MM.1S (cell line): ENCODE measurements around the gene DNAJB6.

Source experiments
- DNase-seq: peaks from one replicate; pipeline ENCODE4 v3.0.0-alpha.2; 2015
- H2AFZ ChIP-seq: fragments of 300-600 bp; sonication (generic); 2 replicates; pipeline ENCODE4 v1.6.0; 2016; ENCODE audit warnings: antibody characterized with exemption, low read length
- H3F3A ChIP-seq: fragments of 300-600 bp; sonication (generic); 2 replicates; pipeline ENCODE4 v1.6.1; 2016; ENCODE audit warnings: mild to moderate bottlenecking, antibody characterized with exemption, low read length, moderate library complexity, mixed read lengths; ENCODE audit not compliant: insufficient read depth
- H3K27ac ChIP-seq: fragments of 300-600 bp; sonication (generic); 2 replicates; pipeline ENCODE4 v1.5.1; 2016; ENCODE audit warnings: mild to moderate bottlenecking, low read length
- H3K27me3 ChIP-seq: fragments of 300-600 bp; sonication (generic); replicated peaks from 2 replicates; pipeline ENCODE4 v1.6.0; 2016; ENCODE audit warnings: low read length; ENCODE audit not compliant: insufficient read depth
- H3K36me3 ChIP-seq: fragments of 300-600 bp; sonication (generic); replicated peaks from 2 replicates; pipeline ENCODE4 v1.6.1; 2016; ENCODE audit warnings: mild to moderate bottlenecking, low read length, mixed read lengths; ENCODE audit not compliant: insufficient read depth
- H3K4me1 ChIP-seq: fragments of 300-600 bp; sonication (generic); 2 replicates; pipeline ENCODE4 v1.6.1; 2016; ENCODE audit warnings: low read length, mixed read lengths
- H3K4me2 ChIP-seq: fragments of 300-600 bp; sonication (generic); 2 replicates; pipeline ENCODE4 v1.6.0; 2016; ENCODE audit warnings: low read depth, low read length
- H3K4me3 ChIP-seq: fragments of 300-600 bp; sonication (generic); 2 replicates; pipeline ENCODE4 v1.5.1; 2016; ENCODE audit warnings: low read length, mixed read lengths
- H3K79me2 ChIP-seq: fragments of 300-600 bp; sonication (generic); 2 replicates; pipeline ENCODE4 v1.6.1; 2016; ENCODE audit warnings: mixed run types, low read length, mixed read lengths
- H3K9ac ChIP-seq: fragments of 300-600 bp; sonication (generic); 2 replicates; pipeline ENCODE4 v1.6.1; 2016; ENCODE audit warnings: low read length, mixed read lengths
- H3K9me2 ChIP-seq: fragments of 300-600 bp; sonication (generic); replicated peaks from 2 replicates; pipeline ENCODE4 v1.6.1; 2016; ENCODE audit warnings: mild to moderate bottlenecking, low read length, mixed read lengths; ENCODE audit not compliant: insufficient read depth
- H3K9me3 ChIP-seq: fragments of 300-600 bp; sonication (generic); replicated peaks from 2 replicates; pipeline ENCODE4 v1.6.1; 2016; ENCODE audit warnings: mild to moderate bottlenecking, low read length, mixed read lengths; ENCODE audit not compliant: insufficient read depth
- H4K20me1 ChIP-seq: fragments of 300-600 bp; sonication (generic); 2 replicates; pipeline ENCODE4 v1.6.1; 2016; ENCODE audit warnings: mild to moderate bottlenecking, low read length, moderate library complexity, mixed read lengths; ENCODE audit not compliant: insufficient read depth
- EZH2 ChIP-seq: fragments of 300-600 bp; sonication (generic); optimal IDR thresholded peaks from 2 replicates; pipeline ENCODE3; 2017; ENCODE audit warnings: low read depth, mild to moderate bottlenecking, antibody characterized with exemption, low read length, mixed read lengths
- EZH2phosphoT487 ChIP-seq: fragments of 300-600 bp; sonication (generic); IDR thresholded peaks from 2 replicates; pipeline ENCODE4 v1.6.1; 2018; ENCODE audit warnings: antibody characterized with exemption, low read length
- TF ChIP-seq, protein P1 (sequence below): fragments of 300-600 bp; sonication (generic); IDR thresholded peaks from 2 replicates; pipeline ENCODE4 v1.5.1; 2016; ENCODE audit warnings: antibody characterized with exemption, low read length, mixed read lengths

Gene DNAJB6

DNA sequence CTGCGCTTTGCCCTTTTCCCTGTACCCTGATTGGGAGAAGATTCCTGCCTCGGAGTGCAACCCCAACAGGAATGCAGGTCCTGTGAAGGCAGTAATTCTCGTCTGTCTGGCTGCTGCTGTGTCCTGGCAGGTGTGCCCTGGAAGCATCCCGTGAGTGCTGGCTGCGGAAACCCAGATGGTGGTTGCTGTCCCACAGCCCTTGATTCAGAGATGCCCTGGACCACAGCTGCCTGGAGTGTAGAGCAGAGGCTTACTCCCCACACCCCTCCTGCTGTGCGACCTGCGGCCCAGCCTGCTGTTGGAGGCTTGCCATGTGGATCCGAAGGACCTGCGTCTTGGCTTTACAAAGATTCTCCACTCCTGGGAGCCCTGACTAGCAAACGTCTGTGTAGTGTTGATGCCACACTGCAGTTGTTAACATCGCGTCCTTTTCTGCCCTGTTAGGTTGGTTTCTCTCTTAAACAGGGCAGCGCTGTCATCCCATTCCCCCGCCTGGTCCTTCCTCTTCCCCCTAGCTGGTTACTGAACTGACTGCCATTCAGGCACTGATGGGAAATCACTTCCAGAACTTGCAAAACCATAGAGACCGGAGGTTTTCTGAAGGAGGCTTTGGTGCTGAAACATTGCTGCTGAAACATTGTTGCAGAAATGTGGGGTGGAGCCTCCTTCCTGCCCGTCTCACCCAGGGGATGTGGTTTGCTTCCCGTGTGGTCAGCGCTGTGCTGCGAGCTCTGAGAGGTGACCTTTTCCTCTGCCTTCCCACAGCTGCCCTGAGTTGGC lies 53.3 kb downstream of the DNAJB6 start:
- H2AFZ ChIP-seq = no peak overlapping the region
- TF ChIP-seq, protein P1, sequence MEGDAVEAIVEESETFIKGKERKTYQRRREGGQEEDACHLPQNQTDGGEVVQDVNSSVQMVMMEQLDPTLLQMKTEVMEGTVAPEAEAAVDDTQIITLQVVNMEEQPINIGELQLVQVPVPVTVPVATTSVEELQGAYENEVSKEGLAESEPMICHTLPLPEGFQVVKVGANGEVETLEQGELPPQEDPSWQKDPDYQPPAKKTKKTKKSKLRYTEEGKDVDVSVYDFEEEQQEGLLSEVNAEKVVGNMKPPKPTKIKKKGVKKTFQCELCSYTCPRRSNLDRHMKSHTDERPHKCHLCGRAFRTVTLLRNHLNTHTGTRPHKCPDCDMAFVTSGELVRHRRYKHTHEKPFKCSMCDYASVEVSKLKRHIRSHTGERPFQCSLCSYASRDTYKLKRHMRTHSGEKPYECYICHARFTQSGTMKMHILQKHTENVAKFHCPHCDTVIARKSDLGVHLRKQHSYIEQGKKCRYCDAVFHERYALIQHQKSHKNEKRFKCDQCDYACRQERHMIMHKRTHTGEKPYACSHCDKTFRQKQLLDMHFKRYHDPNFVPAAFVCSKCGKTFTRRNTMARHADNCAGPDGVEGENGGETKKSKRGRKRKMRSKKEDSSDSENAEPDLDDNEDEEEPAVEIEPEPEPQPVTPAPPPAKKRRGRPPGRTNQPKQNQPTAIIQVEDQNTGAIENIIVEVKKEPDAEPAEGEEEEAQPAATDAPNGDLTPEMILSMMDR = no peak
- TF ChIP-seq EZH2phosphoT487 = no peak
- no peak for TF ChIP-seq EZH2
- H3K4me3 ChIP-seq = no peak overlapping the region
- no peaks in the 10 kb centered on the region for H3K27me3 ChIP-seq
- H4K20me1 ChIP-seq = no peaks in the 10 kb centered on the region
- 0 out of 2 replicates have a peak, but pooled peaks cover 10% of the 10 kb centered on the region for H3K79me2 ChIP-seq
- no peaks in the 10 kb centered on the region for H3K9me2 ChIP-seq
- H3K4me1 ChIP-seq = no peaks in the 10 kb centered on the region
- no peaks in the 10 kb centered on the region for H3K9me3 ChIP-seq
- H3K36me3 ChIP-seq = peaks cover 12% of the 10 kb centered on the region; the same call in 1 of the 2 replicates
- no peak overlapping the region for H3K27ac ChIP-seq
- H3K9ac ChIP-seq = no peak overlapping the region
- H3K4me2 ChIP-seq = no peak overlapping the region
- no peak for DNase-seq
- H3F3A ChIP-seq = no peaks in the 10 kb centered on the region

DNA sequence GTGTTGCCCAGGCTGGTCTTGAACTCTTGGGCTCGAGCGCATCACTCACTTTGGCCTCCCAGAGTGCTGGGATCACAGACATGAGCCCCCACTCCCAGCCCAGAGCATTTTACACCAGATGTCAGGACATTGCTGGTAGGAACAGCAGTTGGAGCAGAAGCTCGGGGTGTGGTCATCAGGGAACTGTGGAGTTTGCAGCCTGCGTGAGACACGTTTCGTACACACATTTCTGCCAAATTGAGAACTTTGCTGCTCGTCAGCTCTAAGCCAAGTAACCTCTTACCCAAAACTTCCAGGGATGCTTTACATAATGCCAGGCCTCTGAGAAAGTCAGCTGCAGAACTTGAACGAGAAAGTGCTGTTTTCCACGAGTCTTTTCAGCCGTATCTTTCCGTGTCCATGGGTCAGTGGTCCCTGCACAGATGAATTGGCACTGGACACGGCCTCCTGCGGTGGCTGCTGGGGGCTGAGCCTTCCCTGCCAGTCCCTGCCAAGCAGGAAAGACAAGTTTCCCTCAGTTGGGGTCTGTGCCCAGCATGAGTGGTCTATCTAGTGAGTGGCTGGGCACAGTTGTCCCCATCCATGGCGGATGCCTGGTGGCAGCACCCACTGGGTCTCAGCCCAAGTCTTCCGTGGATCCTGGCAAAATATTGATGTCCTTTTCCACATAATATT lies 54.4 kb downstream of the DNAJB6 start:
- Histone ChIP-seq H3K36me3 (peaks cover 9% of the 10 kb centered on the region; the same call in 1 of the 2 replicates), H3K9me2 (no peaks in the 10 kb centered on the region), H3F3A (no peaks in the 10 kb centered on the region), H3K9ac (no peak overlapping the region), H3K9me3 (no peaks in the 10 kb centered on the region), H3K4me3 (no peak overlapping the region), H3K4me1 (no peaks in the 10 kb centered on the region), H2AFZ (no peak overlapping the region), H3K4me2 (no peak overlapping the region), H3K27me3 (no peaks in the 10 kb centered on the region), H3K27ac (no peak overlapping the region), H4K20me1 (no peaks in the 10 kb centered on the region), H3K79me2 (0 out of 2 replicates have a peak, but pooled peaks cover 10% of the 10 kb centered on the region)
- TF ChIP-seq EZH2 (no peak), EZH2phosphoT487 (no peak)
- TF ChIP-seq, protein P1 = no peak
- no peak for DNase-seq

DNA sequence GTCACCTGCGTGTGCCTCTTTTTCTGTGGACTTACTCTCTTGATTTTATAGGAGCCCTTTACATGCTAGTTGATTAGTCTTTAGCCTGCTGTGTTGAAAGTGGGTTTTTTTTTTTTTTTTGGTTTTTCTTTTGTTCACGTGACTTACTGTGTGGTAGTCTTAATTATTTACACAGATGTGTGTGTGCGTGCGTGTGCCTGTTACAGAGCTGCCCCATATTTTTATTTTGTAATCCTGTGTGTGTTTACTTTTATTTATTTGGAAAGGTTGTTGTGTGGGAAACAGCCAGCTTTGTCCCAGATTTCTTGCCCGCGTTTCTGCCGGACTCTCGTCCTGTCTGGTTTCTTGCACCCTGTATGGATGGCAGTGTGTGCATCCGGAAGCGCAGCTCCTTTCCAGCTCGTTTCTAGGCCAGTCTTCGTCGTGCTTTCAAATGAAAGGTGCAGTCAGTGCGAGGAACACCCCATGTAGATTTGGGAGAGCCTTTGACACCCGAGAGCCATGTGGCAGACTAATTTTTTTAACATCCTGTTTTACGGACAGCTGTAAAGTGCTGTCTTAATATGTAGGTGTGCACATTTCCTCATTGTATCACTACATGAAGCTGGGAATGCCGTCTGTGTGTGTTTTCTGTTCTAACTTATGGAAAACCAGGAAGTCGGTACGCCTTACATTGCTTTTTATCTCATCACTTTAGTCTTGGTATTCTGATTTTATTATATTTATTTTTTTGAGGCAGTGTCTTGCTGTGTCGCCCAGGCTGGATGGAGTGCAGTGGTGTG lies 55.6 kb downstream of the DNAJB6 start:
- no peak for DNase-seq
- H3K4me2 ChIP-seq = no peak overlapping the region
- H3K9ac ChIP-seq = no peak overlapping the region
- H3K9me3 ChIP-seq = no peaks in the 10 kb centered on the region
- peaks cover 8% of the 10 kb centered on the region; the same call in 1 of the 2 replicates for H3K36me3 ChIP-seq
- H2AFZ ChIP-seq = no peak overlapping the region
- no peaks in the 10 kb centered on the region for H4K20me1 ChIP-seq
- TF ChIP-seq EZH2phosphoT487 = no peak
- H3F3A ChIP-seq = no peaks in the 10 kb centered on the region
- H3K4me1 ChIP-seq = no peaks in the 10 kb centered on the region
- no peaks in the 10 kb centered on the region for H3K9me2 ChIP-seq
- no peaks in the 10 kb centered on the region for H3K27me3 ChIP-seq
- H3K79me2 ChIP-seq = 0 out of 2 replicates have a peak, but pooled peaks cover 10% of the 10 kb centered on the region
- no peak overlapping the region for H3K27ac ChIP-seq
- no peak overlapping the region for H3K4me3 ChIP-seq
